Hematopoietic multipotent progenitor cell treated with erythropoietin and hydrocortisone succinate and interleukin-3 and kit ligand, for 4 days (in vitro differentiated cells): Measurements from ENCODE around the gene UPK1B.
A peak's percentile ranks its signal among the peaks of the same experiment; 100 is the strongest.

Experiments
- DNase-seq: peaks from one replicate; pipeline ENCODE4 v3.0.0-alpha.2; 2015

The UPK1B gene

DNA sequence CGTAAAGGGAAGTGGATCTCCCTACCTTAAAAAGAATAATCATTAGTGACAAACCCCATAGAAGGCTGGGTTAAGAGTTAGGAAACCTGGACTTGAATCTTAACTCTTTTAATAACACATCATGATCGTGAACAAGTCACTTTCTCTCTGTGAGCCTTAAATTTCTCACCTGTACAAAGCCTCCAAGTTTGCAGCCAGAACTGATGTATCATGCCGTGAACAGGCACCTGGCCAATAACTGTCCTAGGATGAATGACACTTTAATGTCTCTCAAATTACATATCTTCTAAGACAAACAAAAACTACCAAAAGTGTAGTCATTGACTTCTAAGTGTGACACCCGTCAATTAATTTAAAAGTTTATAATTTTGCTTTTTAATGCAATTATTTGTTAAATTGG lies 3.9 kb downstream of the UPK1B start:
- DNase-seq: no peak

DNA sequence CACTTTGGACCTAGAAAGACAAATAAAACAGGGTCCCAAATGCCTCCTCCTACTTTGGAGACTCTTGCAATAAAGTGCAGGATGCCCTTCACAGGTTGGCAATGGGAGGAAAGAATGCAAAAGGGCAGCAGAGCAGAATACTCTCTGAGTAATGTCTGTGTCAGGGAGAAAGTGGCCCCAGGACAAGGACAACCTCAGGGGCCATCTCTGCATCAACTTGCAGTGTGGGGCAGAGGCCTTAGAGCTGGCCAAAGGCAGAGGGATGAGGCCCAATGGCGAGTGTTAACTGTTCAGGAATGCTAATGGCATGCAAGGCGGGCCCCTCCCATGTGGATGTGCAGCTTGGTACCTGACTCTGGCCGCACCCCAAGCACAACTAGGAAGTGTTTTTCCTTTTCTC lies 8.4 kb downstream of the UPK1B start:
- no peak for DNase-seq

- DNase-seq: no peak
Measured at GRCh38 chr3:119184111-119184510, 10.7 kb downstream of the UPK1B start.

GRCh38 chr3:119184796-119185570 lies 11.6 kb downstream of the UPK1B start:
- no peak for DNase-seq

GRCh38 chr3:119187266-119187665 lies 13.9 kb downstream of the UPK1B start:
- no peak for DNase-seq

- DNase-seq: no peak
Measured at GRCh38 chr3:119191800-119192199, 18.4 kb downstream of the UPK1B start.

- no peak for DNase-seq
Measured at GRCh38 chr3:119194237-119195150, 21.1 kb downstream of the UPK1B start.

DNA sequence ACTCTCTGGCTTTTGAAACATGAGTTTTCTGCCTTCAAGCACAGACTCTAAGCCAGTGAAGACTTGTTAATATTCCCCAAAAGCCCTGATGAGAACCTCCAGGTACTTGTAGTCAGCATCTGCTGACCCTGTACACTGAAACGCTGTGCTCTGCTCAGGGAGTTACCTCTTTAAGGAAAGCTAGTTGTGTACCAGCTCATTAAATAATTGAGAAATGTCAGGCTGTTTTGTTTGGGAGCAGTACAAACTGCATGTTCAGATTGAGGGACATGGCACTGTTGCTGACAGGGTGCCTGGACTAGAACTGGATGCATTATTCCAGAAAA lies 21.7 kb downstream of the UPK1B start:
- DNase-seq: no peak

DNA sequence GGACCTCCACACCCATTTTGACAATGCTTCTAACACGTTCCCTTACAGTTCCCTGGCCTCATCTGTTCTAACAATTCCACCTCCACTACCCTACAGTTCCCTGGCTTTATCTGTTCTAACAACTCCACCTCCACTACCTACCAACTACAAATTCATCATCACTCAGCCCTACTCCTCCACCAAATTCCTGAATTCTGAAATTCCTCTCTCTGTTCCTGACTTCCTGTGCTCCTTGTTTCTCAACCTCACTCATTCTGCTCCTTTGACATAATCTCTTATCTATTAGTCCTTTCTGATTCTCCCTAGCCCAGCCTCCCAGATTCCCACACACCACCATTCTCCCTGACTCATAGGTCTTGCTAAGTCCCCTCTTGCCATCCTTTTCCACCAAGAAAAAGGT lies 22.5 kb downstream of the UPK1B start:
- DNase-seq: no peak

- DNase-seq: no peak
Measured at GRCh38 chr3:119205209-119205608, 31.8 kb downstream of the UPK1B start.

- DNase-seq: no peak
Measured at GRCh38 chr3:119205685-119206084, 32.3 kb downstream of the UPK1B start.

DNA sequence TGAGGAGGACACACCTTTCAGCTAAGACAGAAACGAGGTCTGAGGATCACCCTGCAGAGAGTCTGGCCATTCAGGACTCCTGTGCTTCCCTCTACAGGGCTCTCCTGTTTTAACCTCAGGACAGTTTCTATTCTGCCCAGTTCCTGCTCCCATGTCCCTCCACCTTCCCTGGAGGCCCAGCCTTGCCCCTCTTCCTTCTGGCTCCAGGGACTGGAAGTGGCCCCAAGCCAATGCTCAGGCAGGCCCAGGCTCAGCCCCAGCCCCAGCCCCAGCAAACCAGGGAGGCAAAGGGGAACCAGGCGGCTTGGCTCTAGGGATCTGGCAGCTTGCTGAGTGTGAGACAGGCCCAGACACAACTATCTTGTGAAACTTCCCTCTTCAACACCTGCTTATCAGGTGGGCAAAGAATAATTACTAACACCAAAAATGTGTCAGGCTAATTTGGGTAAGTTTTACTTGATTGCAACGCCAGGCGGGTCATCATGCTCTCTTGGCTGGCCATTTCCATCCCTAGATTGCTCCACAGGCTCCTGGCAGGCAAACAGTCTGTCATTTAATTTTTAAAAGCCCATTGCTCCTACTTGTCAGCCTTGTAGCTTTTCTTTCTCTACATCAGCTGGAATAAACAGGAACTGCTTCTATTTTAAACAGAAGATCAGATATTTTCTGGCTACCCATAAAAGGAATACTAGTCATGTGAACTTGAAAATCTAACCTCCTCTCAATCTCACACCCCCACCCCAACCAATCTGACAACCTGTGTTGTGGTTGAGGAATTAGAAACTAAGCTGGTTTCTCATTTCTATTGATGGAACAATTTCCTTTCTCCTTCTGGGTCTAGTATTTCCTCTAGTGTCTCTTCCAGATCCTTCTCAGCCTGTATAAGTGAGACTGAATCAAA lies 33.5 kb downstream of the UPK1B start:
- DNase-seq: no peak

- no peak for DNase-seq
Measured at GRCh38 chr3:119207512-119207875, 34.1 kb downstream of the UPK1B start.

- peak; percentile 30 for DNase-seq
Measured at GRCh38 chr3:119211193-119211592, 37.8 kb downstream of the UPK1B start.

DNA sequence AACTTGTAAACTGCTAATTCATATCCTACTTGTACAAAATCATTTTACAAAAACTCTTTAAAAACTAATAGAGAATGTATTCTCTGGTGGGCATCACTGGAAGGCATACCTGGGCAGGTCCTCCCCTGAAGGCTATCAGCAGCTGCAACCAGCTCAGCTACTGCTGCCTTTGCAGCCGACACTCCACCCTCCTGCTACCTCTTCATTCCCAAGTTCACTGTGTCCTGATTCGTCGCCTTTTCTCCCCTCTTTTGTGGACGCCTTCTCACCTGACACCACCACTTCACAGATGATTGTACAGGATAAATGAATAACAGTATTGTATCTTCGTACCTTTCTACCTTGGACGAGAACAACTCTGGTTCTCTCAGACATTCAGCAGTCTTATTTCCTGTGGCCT lies 38.4 kb downstream of the UPK1B start:
- no peak for DNase-seq

DNA sequence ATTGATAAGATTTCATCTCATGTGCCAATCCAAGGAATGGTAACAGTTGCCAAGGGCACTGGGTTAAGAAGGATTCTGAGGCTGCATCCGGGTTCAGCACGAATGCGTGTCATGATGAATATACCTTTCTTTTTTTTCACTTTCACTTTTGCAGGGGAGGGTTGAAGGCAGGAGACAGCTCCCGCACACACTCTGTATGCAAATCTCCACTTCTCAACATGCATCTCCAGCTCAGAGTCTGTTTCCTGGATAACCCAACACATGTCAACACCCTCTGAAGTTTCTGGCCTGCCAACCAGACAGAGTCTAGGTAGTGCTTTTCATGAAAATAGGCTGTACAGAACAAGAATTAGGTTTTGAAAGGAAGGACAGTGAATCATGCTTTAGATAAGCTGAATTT lies 45.7 kb downstream of the UPK1B start:
- DNase-seq: no peak

GRCh38 chr3:119220198-119220597 lies 46.8 kb downstream of the UPK1B start:
- DNase-seq: no peak

- no peak for DNase-seq
Measured at GRCh38 chr3:119220970-119221667, 47.7 kb downstream of the UPK1B start.

- no peak for DNase-seq
Measured at GRCh38 chr3:119221779-119222320, 48.5 kb downstream of the UPK1B start.

GRCh38 chr3:119222391-119222790 lies 49.0 kb downstream of the UPK1B start:
- no peak for DNase-seq

GRCh38 chr3:119223511-119223910 lies 50.1 kb downstream of the UPK1B start:
- peak; percentile 25 for DNase-seq

- DNase-seq: peak; percentile 62
Measured at GRCh38 chr3:119225121-119225520, 51.7 kb downstream of the UPK1B start.
